Choroid plexus epithelial cell (primary cell): Measurements from ENCODE around the gene FARP2.
"Not testable (repeated sequence)": the region's sequence is repeated elsewhere in the genome, so short reads cannot be mapped to it uniquely, and the experiment has no call there.

Experiments used
- DNase-seq: peaks from one replicate; pipeline ENCODE4 v3.0.0-alpha.2; 2010; ENCODE audit warnings: low read depth
- H3K4me3 ChIP-seq: 2 replicates; pipeline ENCODE4 v1.5.1; 2011; ENCODE audit warnings: low read depth, mild to moderate bottlenecking, control low read depth, low read length, moderate library complexity
- TF ChIP-seq, protein P1 (sequence below): conservative IDR thresholded peaks from 2 replicates; pipeline ENCODE4 v1.5.1; 2011; ENCODE audit warnings: low read depth, mild to moderate bottlenecking, control low read depth, inconsistent platforms, low read length, moderate library complexity

Gene FARP2

DNA sequence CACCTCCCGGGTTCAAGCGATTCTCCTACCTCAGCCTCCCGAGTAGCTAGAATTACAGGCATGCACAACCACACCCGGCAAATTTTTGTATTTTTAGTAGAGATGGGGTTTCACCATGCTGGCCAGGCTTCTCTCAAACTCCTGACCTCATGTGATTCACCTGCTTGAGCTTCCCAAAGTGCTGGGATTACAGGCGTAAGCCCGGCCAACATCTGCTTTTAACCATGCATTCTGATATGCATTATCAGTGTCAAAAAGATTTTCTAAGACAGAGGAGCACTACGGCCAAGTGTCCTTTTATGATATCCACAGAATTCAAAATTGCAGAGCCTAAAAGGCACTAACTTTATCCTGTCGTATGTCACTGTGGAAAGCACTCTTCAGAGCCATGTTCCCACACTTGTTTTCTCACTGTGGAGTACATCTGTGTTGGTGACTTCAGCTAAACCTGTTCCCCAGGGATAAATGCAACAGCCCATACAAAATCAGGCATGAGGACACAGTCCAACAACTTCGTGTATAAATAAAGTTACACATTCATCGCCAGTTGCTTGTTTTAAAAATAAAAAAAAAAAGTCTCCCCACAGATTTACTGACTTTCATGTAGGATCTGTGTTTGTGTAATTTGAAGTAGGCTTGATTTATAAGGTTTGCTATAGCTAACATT lies 95.9 kb downstream of the FARP2 start:
- TF ChIP-seq, protein P1, sequence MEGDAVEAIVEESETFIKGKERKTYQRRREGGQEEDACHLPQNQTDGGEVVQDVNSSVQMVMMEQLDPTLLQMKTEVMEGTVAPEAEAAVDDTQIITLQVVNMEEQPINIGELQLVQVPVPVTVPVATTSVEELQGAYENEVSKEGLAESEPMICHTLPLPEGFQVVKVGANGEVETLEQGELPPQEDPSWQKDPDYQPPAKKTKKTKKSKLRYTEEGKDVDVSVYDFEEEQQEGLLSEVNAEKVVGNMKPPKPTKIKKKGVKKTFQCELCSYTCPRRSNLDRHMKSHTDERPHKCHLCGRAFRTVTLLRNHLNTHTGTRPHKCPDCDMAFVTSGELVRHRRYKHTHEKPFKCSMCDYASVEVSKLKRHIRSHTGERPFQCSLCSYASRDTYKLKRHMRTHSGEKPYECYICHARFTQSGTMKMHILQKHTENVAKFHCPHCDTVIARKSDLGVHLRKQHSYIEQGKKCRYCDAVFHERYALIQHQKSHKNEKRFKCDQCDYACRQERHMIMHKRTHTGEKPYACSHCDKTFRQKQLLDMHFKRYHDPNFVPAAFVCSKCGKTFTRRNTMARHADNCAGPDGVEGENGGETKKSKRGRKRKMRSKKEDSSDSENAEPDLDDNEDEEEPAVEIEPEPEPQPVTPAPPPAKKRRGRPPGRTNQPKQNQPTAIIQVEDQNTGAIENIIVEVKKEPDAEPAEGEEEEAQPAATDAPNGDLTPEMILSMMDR, result no peak
- no peak overlapping the region for H3K4me3 ChIP-seq
- DNase-seq, result no peak

DNA sequence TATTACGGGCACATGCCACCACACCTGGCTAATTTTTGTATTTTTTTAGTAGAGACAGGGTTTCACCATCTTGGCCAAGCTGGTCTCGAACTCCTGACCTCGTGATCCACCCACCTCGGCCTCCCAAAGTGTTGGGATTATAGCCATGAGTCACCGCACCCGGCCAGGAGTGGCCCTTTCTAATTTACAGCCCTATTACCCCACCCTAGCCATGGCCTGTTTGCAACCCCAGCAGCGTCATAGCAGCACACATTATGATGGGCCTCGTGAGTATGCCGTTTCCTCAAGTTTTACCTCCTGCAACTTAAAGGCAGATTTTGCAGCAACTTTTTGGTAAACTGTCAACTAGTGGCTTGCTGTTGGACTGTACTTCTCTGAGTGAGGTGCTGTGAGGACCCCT lies 97.8 kb downstream of the FARP2 start:
- DNase-seq, H3K4me3 ChIP-seq: not testable (repeated sequence)

DNA sequence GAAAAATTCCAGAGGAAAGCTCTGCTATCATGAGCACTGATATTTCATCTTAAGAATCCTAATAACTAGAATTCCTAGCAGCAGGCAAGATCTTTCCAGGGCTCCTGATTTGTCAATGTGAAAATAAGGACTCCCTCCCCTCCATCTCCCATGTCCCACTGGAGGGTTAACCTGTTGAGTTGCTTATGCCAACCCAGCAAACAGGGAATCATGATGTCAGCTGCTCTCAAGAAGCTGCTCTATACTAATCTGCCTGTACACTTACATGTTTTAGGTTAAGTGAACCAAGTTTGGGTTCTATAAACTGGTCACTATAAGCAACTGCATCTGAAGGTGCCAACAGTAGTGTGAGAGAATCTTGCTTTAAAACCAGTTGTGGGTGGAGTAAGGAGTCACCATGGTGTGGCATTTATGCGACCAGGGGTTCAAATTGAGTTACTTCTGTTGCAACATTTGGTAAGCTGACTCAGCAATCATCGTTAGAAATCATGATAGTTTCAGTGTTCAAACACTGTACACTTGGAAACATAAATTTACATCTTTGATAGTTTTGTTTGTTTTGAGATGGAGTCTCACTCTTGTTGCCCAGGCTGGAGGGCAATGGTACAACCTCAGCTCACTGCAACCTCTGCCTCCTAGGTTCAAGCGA lies 98.9 kb downstream of the FARP2 start:
- TF ChIP-seq, protein P1, result no peak
- H3K4me3 ChIP-seq, result no peak overlapping the region
- no peak for DNase-seq

DNA sequence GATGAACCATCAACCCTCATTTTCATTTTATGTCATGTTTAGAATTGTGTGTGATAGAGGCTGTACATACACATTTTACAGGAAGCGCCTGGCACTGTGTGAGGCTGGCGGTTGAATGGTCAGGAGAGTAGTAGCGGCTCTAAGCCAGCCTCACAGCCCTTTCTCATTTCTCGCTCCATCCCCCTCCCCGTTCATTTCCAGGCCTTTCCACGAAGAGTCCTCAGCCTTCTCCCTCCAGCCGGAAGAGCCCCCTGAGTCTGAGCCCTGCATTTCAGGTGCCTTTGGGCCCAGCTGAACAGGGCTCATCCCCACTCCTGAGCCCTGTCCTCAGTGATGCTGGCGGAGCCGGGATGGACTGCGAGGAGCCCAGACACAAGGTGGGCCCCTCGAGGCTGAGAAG lies 100.5 kb downstream of the FARP2 start:
- no peak overlapping the region for H3K4me3 ChIP-seq
- DNase-seq, result no peak
- TF ChIP-seq, protein P1, result no peak

DNA sequence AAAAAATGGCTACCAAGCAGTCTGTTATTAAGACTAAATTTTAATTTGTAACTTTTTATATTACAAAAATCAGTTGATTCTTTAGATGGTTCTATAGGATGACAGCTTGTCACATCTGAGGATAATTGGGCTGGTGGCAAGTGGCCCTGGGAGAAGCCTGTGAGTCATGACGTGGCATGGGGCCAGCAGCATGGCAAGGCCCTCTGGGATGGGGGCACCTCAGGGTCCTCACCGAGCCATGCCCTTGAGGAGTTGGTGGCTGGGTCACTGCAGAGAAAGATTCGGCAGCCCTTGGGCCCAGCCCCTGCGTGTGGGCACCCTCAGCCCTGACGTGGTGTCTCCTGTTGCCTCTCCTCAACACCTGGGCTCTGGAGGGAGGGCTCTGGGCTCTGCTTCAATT lies 102.6 kb downstream of the FARP2 start:
- DNase-seq, result no peak
- TF ChIP-seq, protein P1, result no peak
- H3K4me3 ChIP-seq, result no peak overlapping the region

DNA sequence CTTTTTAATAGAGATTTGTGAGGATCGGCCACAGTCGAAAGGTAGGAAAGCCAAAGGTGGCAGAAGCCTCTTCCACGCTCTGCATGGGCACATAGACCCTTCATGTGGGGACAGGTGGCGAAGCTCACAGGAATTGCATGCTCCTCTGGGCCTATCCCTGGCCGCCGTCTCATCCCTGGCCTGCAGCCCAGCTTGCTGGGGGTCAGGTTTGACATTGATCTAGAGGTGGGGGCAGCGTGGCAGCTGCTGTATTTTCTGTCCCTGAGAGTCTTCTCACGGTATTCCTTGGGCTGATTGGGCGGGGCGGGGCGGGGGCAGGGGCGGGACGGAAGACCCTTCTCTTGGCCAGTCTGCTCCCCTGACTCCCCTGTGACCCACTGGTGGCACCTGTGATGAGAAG lies 103.4 kb downstream of the FARP2 start:
- no peak for DNase-seq
- TF ChIP-seq, protein P1, result no peak
- H3K4me3 ChIP-seq, result no peak overlapping the region

DNA sequence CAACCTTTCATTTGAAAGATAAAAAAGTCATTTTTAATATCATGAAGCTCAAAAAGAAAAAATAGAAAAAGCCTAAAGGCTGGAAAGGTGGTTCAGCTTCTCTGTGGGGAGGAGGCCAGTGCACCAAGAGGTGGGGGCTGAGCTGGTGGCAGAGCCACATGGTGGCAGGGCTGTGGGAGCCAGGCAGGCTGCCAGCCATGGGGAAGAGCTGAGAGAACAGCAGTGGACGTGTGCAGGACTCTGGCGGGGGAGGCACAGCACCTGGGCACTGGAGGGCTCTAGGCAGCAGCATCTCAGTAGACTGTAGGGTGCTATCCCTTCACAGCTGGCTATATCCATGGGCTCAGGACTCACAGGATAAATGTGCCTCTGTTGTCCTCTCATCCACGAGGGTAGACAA lies 104.5 kb downstream of the FARP2 start:
- TF ChIP-seq, protein P1, result no peak
- H3K4me3 ChIP-seq, result no peak overlapping the region
- DNase-seq, result no peak
